Measurements from ENCODE around the gene ABCA1. TPM values are rescaled to one million over a fixed set of nuclear protein-coding genes. Genes with fewer than 3 reads are reported as not detected.

ABCA1 gene
- total RNA-seq, 1 donor: 73.1 TPM

- no peak for TF ChIP-seq CTCF (IDR thresholded peaks at IDR 0.05; ENCODE audit: extremely low read depth, low read depth, low read length)
- no peaks in the 10 kb centered on the region for H3K27me3 ChIP-seq (ENCODE audit: insufficient read depth, low read length)
- H3K4me3 ChIP-seq (ENCODE audit: insufficient read depth, low read length): no peak overlapping the region
- no peak overlapping the region for H3K4me2 ChIP-seq (ENCODE audit: insufficient read depth, low read length)
- no peak overlapping the region for H3K27ac ChIP-seq (ENCODE audit: low read depth, low read length)
- H3K36me3 ChIP-seq (ENCODE audit: insufficient read depth, low read length): peaks cover 36% of the 10 kb centered on the region
- H3K9me3 ChIP-seq (ENCODE audit: low read depth, low read length): no peaks in the 10 kb centered on the region
- no peak overlapping the region for H2AFZ ChIP-seq (ENCODE audit: low read length)
- H3K4me1 ChIP-seq (ENCODE audit: insufficient read depth, low read length): no peaks in the 10 kb centered on the region
- H4K20me1 ChIP-seq (ENCODE audit: insufficient read depth, low read length): no peaks in the 10 kb centered on the region
- DNase-seq (ENCODE audit: insufficient read length, low spot score, missing footprints): peak; percentile 36
- no peaks in the 10 kb centered on the region for H3K79me2 ChIP-seq (ENCODE audit: insufficient read depth, low read length)
Measured at GRCh38 chr9:104798209-104798995, 129.6 kb downstream of the ABCA1 start.

- H3K36me3 ChIP-seq (ENCODE audit: insufficient read depth, low read length): peaks cover 41% of the 10 kb centered on the region
- no peak overlapping the region for H2AFZ ChIP-seq (ENCODE audit: low read length)
- no peak overlapping the region for H3K4me2 ChIP-seq (ENCODE audit: insufficient read depth, low read length)
- H3K27ac ChIP-seq (ENCODE audit: low read depth, low read length): no peak overlapping the region
- no peak for TF ChIP-seq CTCF (IDR thresholded peaks at IDR 0.05; ENCODE audit: extremely low read depth, low read depth, low read length)
- no peaks in the 10 kb centered on the region for H3K4me1 ChIP-seq (ENCODE audit: insufficient read depth, low read length)
- no peak overlapping the region for H3K4me3 ChIP-seq (ENCODE audit: insufficient read depth, low read length)
- H4K20me1 ChIP-seq (ENCODE audit: insufficient read depth, low read length): no peaks in the 10 kb centered on the region
- no peaks in the 10 kb centered on the region for H3K79me2 ChIP-seq (ENCODE audit: insufficient read depth, low read length)
- no peak for DNase-seq (ENCODE audit: insufficient read length, low spot score, missing footprints)
- no peaks in the 10 kb centered on the region for H3K9me3 ChIP-seq (ENCODE audit: low read depth, low read length)
- H3K27me3 ChIP-seq (ENCODE audit: insufficient read depth, low read length): no peaks in the 10 kb centered on the region
Measured at GRCh38 chr9:104795857-104796256, 132.1 kb downstream of the ABCA1 start.

- H3K27me3 ChIP-seq (ENCODE audit: insufficient read depth, low read length): no peaks in the 10 kb centered on the region
- no peak overlapping the region for H3K4me2 ChIP-seq (ENCODE audit: insufficient read depth, low read length)
- no peak for DNase-seq (ENCODE audit: insufficient read length, low spot score, missing footprints)
- H3K4me3 ChIP-seq (ENCODE audit: insufficient read depth, low read length): no peak overlapping the region
- no peak for TF ChIP-seq CTCF (IDR thresholded peaks at IDR 0.05; ENCODE audit: extremely low read depth, low read depth, low read length)
- no peak overlapping the region for H3K27ac ChIP-seq (ENCODE audit: low read depth, low read length)
- no peaks in the 10 kb centered on the region for H3K4me1 ChIP-seq (ENCODE audit: insufficient read depth, low read length)
- no peak overlapping the region for H2AFZ ChIP-seq (ENCODE audit: low read length)
- no peaks in the 10 kb centered on the region for H3K9me3 ChIP-seq (ENCODE audit: low read depth, low read length)
- H4K20me1 ChIP-seq (ENCODE audit: insufficient read depth, low read length): no peaks in the 10 kb centered on the region
- H3K79me2 ChIP-seq (ENCODE audit: insufficient read depth, low read length): no peaks in the 10 kb centered on the region
- H3K36me3 ChIP-seq (ENCODE audit: insufficient read depth, low read length): peaks cover 37% of the 10 kb centered on the region
Measured at GRCh38 chr9:104795082-104795481, 132.9 kb downstream of the ABCA1 start.

GRCh38 chr9:104794070-104794469 lies 133.9 kb downstream of the ABCA1 start:
- Histone ChIP-seq H4K20me1 (ENCODE audit: insufficient read depth, low read length) (no peaks in the 10 kb centered on the region), H3K4me2 (ENCODE audit: insufficient read depth, low read length) (no peak overlapping the region), H3K27ac (ENCODE audit: low read depth, low read length) (no peak overlapping the region), H2AFZ (ENCODE audit: low read length) (no peak overlapping the region), H3K27me3 (ENCODE audit: insufficient read depth, low read length) (no peaks in the 10 kb centered on the region), H3K4me3 (ENCODE audit: insufficient read depth, low read length) (no peak overlapping the region), H3K9me3 (ENCODE audit: low read depth, low read length) (no peaks in the 10 kb centered on the region), H3K4me1 (ENCODE audit: insufficient read depth, low read length) (no peaks in the 10 kb centered on the region), H3K36me3 (ENCODE audit: insufficient read depth, low read length) (peaks cover 32% of the 10 kb centered on the region), H3K79me2 (ENCODE audit: insufficient read depth, low read length) (no peaks in the 10 kb centered on the region)
- no peak for TF ChIP-seq CTCF (IDR thresholded peaks at IDR 0.05; ENCODE audit: extremely low read depth, low read depth, low read length)
- no peak for DNase-seq (ENCODE audit: insufficient read length, low spot score, missing footprints)

Data from osteoblast (primary cell).